Measurements from ENCODE around the gene ST8SIA4. TPM values are rescaled to one million over a fixed set of nuclear protein-coding genes. Genes with fewer than 3 reads are reported as not detected.
A peak's percentile ranks its signal among the peaks of the same experiment; 100 is the strongest.

ST8SIA4 gene
- total RNA-seq, 1 experiment from 2014 or later, result not detected

- DNase-seq (ENCODE audit: low spot score), result no peak
Observed at GRCh38 chr5:100780376-100780870, 122.7 kb downstream of the ST8SIA4 start.

- DNase-seq (ENCODE audit: low spot score), result no peak
Observed at GRCh38 chr5:100779669-100780375, 123.3 kb downstream of the ST8SIA4 start.

- peak; percentile 76 for DNase-seq (ENCODE audit: low spot score)
Observed at GRCh38 chr5:100777680-100778300, 125.3 kb downstream of the ST8SIA4 start.

GRCh38 chr5:100775533-100775855 is 127.6 kb downstream of the ST8SIA4 start:
- DNase-seq (ENCODE audit: low spot score), result no peak

GRCh38 chr5:100772548-100772947 is 130.5 kb downstream of the ST8SIA4 start:
- DNase-seq (ENCODE audit: low spot score), result no peak

- no peak for DNase-seq (ENCODE audit: low spot score)
Observed at GRCh38 chr5:100772006-100772405, 131.1 kb downstream of the ST8SIA4 start.

GRCh38 chr5:100771181-100771580 is 131.9 kb downstream of the ST8SIA4 start:
- no peak for DNase-seq (ENCODE audit: low spot score)

- DNase-seq (ENCODE audit: low spot score), result no peak
Observed at GRCh38 chr5:100768221-100768620, 134.9 kb downstream of the ST8SIA4 start.

- no peak for DNase-seq (ENCODE audit: low spot score)
Observed at GRCh38 chr5:100762995-100763394, 140.1 kb downstream of the ST8SIA4 start.

GRCh38 chr5:100762108-100762507 is 141.0 kb downstream of the ST8SIA4 start:
- DNase-seq (ENCODE audit: low spot score), result no peak

GRCh38 chr5:100761192-100761591 is 141.9 kb downstream of the ST8SIA4 start:
- no peak for DNase-seq (ENCODE audit: low spot score)

- DNase-seq (ENCODE audit: low spot score), result no peak
Observed at GRCh38 chr5:100760688-100761087, 142.4 kb downstream of the ST8SIA4 start.

- DNase-seq (ENCODE audit: low spot score), result no peak
Observed at GRCh38 chr5:100758780-100759179, 144.3 kb downstream of the ST8SIA4 start.

GRCh38 chr5:100758306-100758705 is 144.8 kb downstream of the ST8SIA4 start:
- no peak for DNase-seq (ENCODE audit: low spot score)

- no peak for DNase-seq (ENCODE audit: low spot score)
Observed at GRCh38 chr5:100757618-100758017, 145.5 kb downstream of the ST8SIA4 start.

Small RNA genes lying within 50 kb of the gene (small RNA-seq; reads per million reads assigned to genes)
- gene MIR548P, result not detected

Data from HT-29 (cell line).